C4-2B (cell line): Measurements from ENCODE around the gene PCDHA1.

ENCODE experiments used
- ZFX ChIP-seq: fragments of 450-650 bp; IDR thresholded peaks from 2 replicates; pipeline ENCODE4 v1.6.1; 2017
- TF ChIP-seq, protein P1 (sequence below): fragments of 450-650 bp; conservative IDR thresholded peaks from 2 replicates; pipeline ENCODE4 v1.5.1; 2017; ENCODE audit warnings: mild to moderate bottlenecking

- TF ChIP-seq, protein P1, sequence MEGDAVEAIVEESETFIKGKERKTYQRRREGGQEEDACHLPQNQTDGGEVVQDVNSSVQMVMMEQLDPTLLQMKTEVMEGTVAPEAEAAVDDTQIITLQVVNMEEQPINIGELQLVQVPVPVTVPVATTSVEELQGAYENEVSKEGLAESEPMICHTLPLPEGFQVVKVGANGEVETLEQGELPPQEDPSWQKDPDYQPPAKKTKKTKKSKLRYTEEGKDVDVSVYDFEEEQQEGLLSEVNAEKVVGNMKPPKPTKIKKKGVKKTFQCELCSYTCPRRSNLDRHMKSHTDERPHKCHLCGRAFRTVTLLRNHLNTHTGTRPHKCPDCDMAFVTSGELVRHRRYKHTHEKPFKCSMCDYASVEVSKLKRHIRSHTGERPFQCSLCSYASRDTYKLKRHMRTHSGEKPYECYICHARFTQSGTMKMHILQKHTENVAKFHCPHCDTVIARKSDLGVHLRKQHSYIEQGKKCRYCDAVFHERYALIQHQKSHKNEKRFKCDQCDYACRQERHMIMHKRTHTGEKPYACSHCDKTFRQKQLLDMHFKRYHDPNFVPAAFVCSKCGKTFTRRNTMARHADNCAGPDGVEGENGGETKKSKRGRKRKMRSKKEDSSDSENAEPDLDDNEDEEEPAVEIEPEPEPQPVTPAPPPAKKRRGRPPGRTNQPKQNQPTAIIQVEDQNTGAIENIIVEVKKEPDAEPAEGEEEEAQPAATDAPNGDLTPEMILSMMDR = peak; percentile 54
- TF ChIP-seq ZFX = no peak
Observed at GRCh38 chr5:140882591-140882899, 96.6 kb downstream of the PCDHA1 start.
